ENCODE data around the gene NIPSNAP3A. TPM values are rescaled to one million over a fixed set of nuclear protein-coding genes. Genes with fewer than 3 reads are reported as not detected.

NIPSNAP3A gene
- total RNA-seq, 2 donors from 2014 or later = 28.2 to 28.3 TPM

DNA sequence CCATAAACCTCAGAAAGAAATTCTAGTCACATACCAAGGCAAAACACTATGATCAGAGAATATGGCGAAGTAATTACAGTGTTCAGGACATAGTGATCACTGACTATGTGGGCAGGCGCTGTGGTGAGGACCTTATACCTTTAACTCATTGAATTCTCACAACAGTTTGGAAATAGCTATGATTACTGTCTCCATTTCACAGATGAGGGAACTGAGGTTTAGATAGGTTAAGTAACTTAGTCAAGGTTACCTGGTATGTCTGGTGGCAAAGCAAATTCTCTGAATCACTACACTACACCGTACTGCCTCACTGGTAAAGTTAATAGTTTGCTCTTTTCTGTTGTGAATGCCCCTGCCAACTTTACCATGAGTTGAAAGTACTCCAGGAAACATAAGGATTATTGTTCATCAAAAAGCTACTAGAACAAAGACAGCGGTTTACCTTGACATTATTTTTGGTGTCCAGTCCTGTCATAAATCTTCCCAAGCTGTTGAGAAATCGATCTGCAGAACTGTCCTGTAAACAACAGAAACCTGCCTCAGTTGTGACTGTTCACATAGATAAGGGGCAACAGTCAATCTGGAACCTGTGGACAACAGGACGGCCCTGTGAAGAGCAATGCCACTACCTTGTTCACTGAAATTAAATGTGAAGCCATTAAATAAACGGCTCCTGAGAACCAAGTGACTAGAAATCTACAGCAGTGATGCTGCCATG is 52.7 kb downstream of the NIPSNAP3A start:
- intact Hi-C loops (cut with DNase I) = no loop called here
- no peak for DNase-seq (ENCODE audit: low spot score)

DNA sequence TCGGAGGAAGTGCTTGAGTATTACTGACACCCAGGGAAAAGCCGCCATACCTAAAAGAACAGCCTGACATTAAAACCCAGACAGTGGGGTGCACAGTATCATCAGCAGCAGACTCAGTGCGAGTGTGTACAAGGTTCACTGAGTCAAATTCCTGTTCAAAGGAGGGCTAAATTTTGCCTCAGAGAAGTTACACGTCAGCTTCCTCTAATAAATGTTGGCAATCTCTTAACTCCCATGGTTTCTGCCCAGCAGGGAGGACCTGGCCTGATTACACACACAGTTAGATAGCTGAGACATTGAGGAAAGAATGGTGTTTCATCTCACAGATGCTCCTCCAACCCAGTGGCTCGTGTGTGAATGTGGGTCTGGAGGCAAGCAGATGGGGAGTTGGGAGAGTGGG is 54.6 kb downstream of the NIPSNAP3A start:
- DNase-seq (ENCODE audit: low spot score) = no peak
- intact Hi-C loops (cut with DNase I) = no loop called here

DNA sequence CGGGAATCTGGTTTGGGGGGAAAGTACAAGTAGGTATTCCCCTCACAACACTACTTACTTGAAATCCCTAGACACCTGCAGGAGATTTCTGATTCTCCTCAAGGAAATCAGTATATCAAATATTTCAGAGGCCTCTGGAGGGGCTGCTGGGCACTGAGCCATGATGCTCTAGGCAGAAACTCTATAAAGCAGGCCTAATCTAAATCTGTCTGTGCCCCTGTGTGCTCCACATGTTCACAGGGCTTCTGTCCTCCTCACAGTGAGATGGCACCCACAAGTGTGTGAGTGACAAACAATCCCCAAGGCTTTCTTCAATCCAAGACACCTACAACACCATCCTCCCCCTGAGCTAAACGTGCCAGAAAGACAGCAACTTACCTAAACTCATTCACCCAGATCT is 55.4 kb downstream of the NIPSNAP3A start:
- intact Hi-C loops (cut with DNase I) = no loop called here
- no peak for DNase-seq (ENCODE audit: low spot score)

DNA sequence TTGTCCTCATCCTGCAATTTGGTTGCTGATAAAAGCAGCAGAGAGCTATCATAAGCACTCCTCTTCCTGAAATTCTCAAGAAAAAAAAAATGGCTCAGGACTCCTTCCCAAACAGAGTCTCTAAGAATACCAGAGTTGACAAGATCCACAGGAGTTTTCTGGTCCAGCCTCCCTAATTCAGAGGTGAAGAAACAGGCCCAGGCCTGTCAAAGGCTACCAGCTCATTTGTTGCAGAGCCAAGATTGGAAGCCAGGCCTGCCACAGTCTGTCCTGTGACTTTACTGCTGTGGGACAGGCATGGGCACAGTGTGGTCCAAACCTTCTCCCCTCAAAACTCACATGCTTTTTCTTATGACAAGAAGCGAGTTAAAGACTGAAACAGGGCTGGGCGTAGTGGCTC is 58.0 kb downstream of the NIPSNAP3A start:
- intact Hi-C loops (cut with DNase I) = no loop called here

DNA sequence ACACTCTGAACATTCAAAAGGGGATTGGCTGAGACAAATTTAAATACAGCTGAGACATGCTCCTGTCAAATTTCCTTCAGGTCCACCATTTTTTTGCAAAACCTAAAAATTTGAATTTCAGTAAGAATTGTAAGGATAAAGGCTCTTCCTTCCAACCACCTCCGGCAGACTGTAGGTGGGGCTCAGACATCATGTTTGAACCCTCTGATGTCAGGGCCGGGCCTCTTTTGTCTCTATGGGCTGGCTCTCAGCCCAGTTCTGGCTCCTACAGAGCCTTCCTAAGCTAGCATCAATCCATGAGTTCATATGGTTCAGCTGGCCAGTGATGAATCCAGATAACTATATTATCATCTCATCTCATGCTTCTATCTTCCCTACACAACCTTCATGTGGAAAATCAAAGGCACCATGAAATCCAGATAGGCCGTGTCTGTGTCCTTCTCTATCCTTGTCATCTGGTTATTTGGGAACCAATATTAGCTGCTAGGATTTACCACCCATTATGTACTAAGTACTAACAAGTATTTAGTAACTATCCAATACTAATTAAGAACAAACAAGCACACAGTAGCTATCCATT is 60.6 kb downstream of the NIPSNAP3A start:
- no peak for DNase-seq (ENCODE audit: low spot score)
- intact Hi-C loops (cut with DNase I) = no loop called here

More for the DNA sequence above, 58.0 kb downstream of the NIPSNAP3A start:
- DNase-seq (ENCODE audit: low spot score) = no peak

Other genes with a start within 250 kb of the NIPSNAP3A start
- not detected for gene OR13F1, start 243.4 kb upstream of the NIPSNAP3A start, total RNA-seq
- gene OR13C4, start 220.5 kb upstream of the NIPSNAP3A start, total RNA-seq = not detected
- not detected for gene OR13C3, start 210.8 kb upstream of the NIPSNAP3A start, total RNA-seq
- not detected for gene OR13C8, start 178.5 kb upstream of the NIPSNAP3A start, total RNA-seq
- not detected for gene OR13C5, start 148.3 kb upstream of the NIPSNAP3A start, total RNA-seq
- gene OR13C2, start 142.1 kb upstream of the NIPSNAP3A start, total RNA-seq = not detected
- gene OR13C9, start 129.5 kb upstream of the NIPSNAP3A start, total RNA-seq = not detected
- gene OR13D1, start 53.2 kb upstream of the NIPSNAP3A start, total RNA-seq = not detected
- gene NIPSNAP3B, start 16.4 kb downstream of the NIPSNAP3A start, total RNA-seq = 1 to 10 TPM; 4.3 to 6.2 TPM
- gene ABCA1, start 180.5 kb downstream of the NIPSNAP3A start, total RNA-seq = 10 to 100 TPM; 23.5 to 32.9 TPM